Stimulated activated CD4-positive, alpha-beta T cell treated with anti-CD3 and anti-CD28 coated beads, Interleukin-15, amount 100 ng/mL, for 24 hours (primary cell): Measurements from ENCODE around the gene ELAPOR2.
"Not testable (repeated sequence)": the region's sequence is repeated elsewhere in the genome, so short reads cannot be mapped to it uniquely, and the experiment has no call there.

Experiments used
- DNase-seq: peaks from one replicate; pipeline ENCODE4 v3.0.0-alpha.2; 2020

The ELAPOR2 gene

GRCh38 chr7:87044713-87045112, 14.7 kb downstream of the ELAPOR2 start:
- DNase-seq, result not testable (repeated sequence)

- DNase-seq, result not testable (repeated sequence)
Measured at GRCh38 chr7:87041586-87041985, 17.9 kb downstream of the ELAPOR2 start.

DNA sequence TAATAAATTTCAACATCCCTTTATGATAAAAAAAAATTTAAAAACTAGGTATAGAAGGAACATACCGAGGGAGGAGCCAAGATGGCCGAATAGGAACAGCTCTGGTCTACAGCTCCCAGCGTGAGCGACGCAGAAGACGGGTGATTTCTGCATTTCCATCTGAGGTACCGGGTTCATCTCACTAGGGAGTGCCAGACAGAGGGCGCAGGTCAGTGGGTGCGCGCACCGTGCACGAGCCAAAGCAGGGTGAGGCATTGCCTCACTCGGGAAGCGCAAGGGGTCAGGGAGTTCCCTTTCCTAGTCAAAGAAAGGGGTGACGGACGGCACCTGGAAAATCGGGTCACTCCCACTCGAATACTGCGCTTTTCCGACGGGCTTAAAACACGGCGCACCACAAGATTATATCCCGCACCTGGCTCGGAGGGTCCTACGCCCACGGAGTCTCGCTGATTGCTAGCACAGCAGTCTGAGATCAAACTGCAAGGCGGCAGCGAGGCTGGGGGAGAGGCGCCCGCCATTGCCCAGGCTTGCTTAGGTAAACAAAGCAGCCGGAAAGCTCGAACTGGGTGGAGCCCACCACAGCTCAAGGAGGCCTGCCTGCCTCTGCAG, 19.7 kb downstream of the ELAPOR2 start:
- peak; percentile 3 for DNase-seq

- no peak for DNase-seq
Measured at GRCh38 chr7:87038993-87039690, 20.3 kb downstream of the ELAPOR2 start.

- no peak for DNase-seq
Measured at GRCh38 chr7:87036985-87037384, 22.5 kb downstream of the ELAPOR2 start.

DNA sequence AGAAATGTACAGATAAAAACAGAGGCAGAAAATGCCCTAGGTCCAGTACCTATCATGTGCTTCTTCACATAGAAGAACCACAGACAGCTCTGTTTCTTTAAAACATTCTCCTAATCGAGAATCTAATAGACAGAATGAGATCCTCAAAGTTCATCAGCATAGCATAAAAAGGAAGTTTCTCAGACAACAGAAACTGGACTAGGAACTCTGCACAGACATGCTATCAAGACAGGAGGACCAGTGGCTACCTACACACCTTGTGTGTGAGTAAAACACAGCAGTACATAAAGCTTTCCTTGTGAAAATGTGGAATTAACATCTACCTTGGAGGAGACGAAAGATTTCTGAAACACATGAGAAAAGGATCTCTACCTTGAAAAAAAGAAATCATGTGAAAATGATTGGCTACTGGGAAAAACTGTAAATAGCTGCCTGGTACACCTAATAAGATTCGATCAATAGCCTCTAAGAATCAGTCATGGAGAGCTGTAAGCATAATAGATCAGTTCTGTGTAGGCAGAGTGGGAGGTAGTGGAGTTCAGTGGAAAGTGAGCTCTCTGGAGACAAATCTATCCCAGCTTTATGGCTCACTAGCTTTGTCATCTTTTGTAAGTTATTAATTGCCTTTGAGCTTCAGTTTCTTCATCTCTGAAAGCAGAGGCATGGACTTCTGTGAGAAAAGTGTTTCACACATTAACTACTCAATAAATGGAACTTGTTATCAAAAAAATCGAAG, 26.7 kb downstream of the ELAPOR2 start:
- DNase-seq, result no peak

GRCh38 chr7:87029078-87029477, 30.4 kb downstream of the ELAPOR2 start:
- no peak for DNase-seq

GRCh38 chr7:87028636-87029035, 30.8 kb downstream of the ELAPOR2 start:
- DNase-seq, result no peak

GRCh38 chr7:87027900-87028299, 31.6 kb downstream of the ELAPOR2 start:
- DNase-seq, result no peak

- DNase-seq, result no peak
Measured at GRCh38 chr7:87021285-87021684, 38.2 kb downstream of the ELAPOR2 start.

DNA sequence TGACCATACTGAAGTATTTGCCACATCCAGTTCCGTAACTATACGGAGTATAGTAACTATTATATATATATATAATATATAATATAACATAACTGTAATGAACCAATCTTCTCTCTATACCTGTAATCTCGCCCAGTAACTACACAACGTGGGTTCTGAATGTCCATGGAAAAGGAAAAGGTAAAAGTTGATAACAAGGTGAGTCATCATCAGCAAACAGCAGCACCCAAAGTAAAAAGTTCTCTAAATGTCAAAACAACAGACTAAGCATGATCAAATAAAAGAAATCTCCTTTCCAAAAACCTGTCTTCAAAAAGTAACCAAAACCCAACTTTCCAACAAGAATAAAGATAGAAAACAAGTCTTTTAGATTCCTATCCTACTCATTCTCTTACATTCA, 42.8 kb downstream of the ELAPOR2 start:
- no peak for DNase-seq

GRCh38 chr7:87013840-87014190, 45.6 kb downstream of the ELAPOR2 start:
- no peak for DNase-seq

DNA sequence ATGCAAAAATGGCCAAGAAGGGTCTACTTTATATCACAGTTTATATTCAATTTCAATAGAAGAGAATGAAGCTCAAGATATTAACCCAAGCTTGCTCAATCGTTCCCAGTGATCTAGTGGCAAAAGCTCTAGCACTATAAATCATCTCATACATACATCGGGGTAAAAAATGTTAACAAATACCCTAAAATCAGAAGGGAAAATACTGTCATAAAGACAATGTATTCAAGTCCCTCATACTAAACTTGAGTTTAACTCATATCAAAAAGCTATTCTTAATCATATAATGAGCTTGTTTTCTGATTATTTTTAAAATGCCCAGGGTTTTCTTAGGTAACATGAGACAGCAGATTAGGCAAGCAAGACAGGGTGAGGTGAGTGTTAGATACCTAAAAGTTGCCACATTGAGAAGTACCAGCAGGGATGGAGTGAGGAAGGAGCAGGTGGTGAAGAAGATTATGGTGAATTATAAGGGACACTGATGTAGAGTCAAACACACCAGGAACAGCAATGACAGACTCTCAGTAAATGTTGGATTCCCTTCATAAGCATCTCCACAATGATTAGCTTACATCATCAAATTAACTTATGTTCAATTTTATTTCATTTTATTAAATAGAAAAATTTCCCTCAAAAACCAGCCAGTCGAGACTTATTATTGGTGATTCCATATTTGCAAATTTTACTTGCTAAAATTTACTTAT, 46.2 kb downstream of the ELAPOR2 start:
- DNase-seq, result no peak
